ENCODE data around the gene WSCD1. TPM values are rescaled to one million over a fixed set of nuclear protein-coding genes. Genes with fewer than 3 reads are reported as not detected.

WSCD1 gene
- total RNA-seq, 1 experiment from 2014 or later: not detected

DNA sequence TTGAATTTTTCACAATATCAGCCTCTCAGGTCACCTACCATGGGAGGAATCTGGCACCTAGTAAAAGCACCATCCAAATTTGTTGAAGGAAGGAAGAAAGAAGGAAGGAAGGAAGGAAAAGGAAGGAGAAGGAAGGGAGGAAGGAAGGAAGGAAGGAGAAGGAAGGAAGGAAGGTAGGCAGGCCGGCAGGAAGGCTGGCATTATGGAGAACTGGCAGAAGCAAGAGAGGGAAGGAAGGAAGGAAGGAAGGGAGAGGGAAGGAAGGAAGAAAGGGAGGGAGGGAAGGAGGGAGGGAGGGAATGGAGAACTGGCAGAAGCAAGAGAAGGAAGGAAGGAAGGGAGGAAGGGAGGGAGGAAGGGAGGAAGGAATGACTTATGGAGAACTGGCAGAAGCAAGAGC is 24.3 kb downstream of the WSCD1 start:
- Mint-ChIP-seq H3K4me3 (ENCODE audit: unreplicated experiment) (no peak overlapping the region), H3K4me1 (ENCODE audit: low read depth, unreplicated experiment) (no peaks in the 10 kb centered on the region), H3K27me3 (ENCODE audit: insufficient read depth, unreplicated experiment) (peaks cover 12% of the 10 kb centered on the region), H3K36me3 (ENCODE audit: insufficient read depth, unreplicated experiment) (no peaks in the 10 kb centered on the region), H3K9me3 (ENCODE audit: unreplicated experiment) (no peaks in the 10 kb centered on the region), H3K27ac (ENCODE audit: unreplicated experiment) (no peak overlapping the region)
- H3K4me1 ChIP-seq: no peaks in the 10 kb centered on the region
- no peaks in the 10 kb centered on the region for H3K27me3 ChIP-seq (replicated peaks; ENCODE audit: control insufficient read depth, insufficient read depth, low read length)
- BruUV-seq (replicated peaks): no TSS peak
- TF ChIP-seq, protein P1, sequence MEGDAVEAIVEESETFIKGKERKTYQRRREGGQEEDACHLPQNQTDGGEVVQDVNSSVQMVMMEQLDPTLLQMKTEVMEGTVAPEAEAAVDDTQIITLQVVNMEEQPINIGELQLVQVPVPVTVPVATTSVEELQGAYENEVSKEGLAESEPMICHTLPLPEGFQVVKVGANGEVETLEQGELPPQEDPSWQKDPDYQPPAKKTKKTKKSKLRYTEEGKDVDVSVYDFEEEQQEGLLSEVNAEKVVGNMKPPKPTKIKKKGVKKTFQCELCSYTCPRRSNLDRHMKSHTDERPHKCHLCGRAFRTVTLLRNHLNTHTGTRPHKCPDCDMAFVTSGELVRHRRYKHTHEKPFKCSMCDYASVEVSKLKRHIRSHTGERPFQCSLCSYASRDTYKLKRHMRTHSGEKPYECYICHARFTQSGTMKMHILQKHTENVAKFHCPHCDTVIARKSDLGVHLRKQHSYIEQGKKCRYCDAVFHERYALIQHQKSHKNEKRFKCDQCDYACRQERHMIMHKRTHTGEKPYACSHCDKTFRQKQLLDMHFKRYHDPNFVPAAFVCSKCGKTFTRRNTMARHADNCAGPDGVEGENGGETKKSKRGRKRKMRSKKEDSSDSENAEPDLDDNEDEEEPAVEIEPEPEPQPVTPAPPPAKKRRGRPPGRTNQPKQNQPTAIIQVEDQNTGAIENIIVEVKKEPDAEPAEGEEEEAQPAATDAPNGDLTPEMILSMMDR (IDR thresholded peaks at IDR 0.05; ENCODE audit: insufficient read depth in 1 of 2, low read depth in 1 of 2, low read length in 1 of 2, severe bottlenecking in 1 of 2, unreplicated experiment in 1 of 2): no peak
- H3K36me3 ChIP-seq (ENCODE audit: control insufficient read depth, insufficient read depth, low read length): no peaks in the 10 kb centered on the region
- ChIA-PET CTCF (no interaction called here), POLR2A (no interaction called here)
- intact Hi-C loops (cut with micrococcal nuclease; ENCODE audit: unreplicated experiment): no loop called here
- DNase-seq: no peak
- no peaks in the 10 kb centered on the region for H3K9me3 ChIP-seq
- H3K4me3 ChIP-seq (ENCODE audit: low read depth, low read length): no peak overlapping the region

DNA sequence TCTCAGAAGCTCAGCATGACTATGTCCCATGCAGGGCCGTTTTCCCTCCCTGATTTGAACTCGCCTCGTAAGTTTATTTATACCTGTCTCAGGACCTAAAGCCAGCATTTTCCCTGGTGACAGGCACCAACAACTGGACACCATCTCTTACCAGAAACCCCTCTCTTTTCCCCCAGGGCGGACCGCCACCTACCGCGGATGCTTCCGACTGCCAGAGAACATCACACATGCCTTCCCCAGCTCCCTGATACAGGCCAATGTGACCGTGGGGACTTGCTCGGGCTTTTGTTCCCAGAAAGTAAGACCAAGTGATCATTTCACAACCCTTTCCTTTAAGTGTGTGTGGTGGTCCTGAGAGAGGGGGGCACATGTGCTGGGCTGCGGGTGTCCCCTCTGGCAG is 24.7 kb downstream of the WSCD1 start:
- TF ChIP-seq, protein P1 (IDR thresholded peaks at IDR 0.05; ENCODE audit: insufficient read depth in 1 of 2, low read depth in 1 of 2, low read length in 1 of 2, severe bottlenecking in 1 of 2, unreplicated experiment in 1 of 2): no peak
- H3K36me3 ChIP-seq (ENCODE audit: control insufficient read depth, insufficient read depth, low read length): no peaks in the 10 kb centered on the region
- H3K9me3 Mint-ChIP-seq (ENCODE audit: unreplicated experiment): no peaks in the 10 kb centered on the region
- H3K9me3 ChIP-seq: no peaks in the 10 kb centered on the region
- H3K27ac Mint-ChIP-seq (ENCODE audit: unreplicated experiment): no peak overlapping the region
- no peaks in the 10 kb centered on the region for H3K36me3 Mint-ChIP-seq (ENCODE audit: insufficient read depth, unreplicated experiment)
- intact Hi-C loops (cut with micrococcal nuclease; ENCODE audit: unreplicated experiment): no loop called here
- no peak overlapping the region for H3K4me3 Mint-ChIP-seq (ENCODE audit: unreplicated experiment)
- H3K4me1 Mint-ChIP-seq (ENCODE audit: low read depth, unreplicated experiment): no peaks in the 10 kb centered on the region
- H3K27me3 Mint-ChIP-seq (ENCODE audit: insufficient read depth, unreplicated experiment): peaks cover 16% of the 10 kb centered on the region
- BruUV-seq (replicated peaks): no TSS peak
- POLR2A ChIA-PET: no interaction called here
- CTCF ChIA-PET: no interaction called here
- DNase-seq: no peak
- no peak overlapping the region for H3K4me3 ChIP-seq (ENCODE audit: low read depth, low read length)
- no peaks in the 10 kb centered on the region for H3K4me1 ChIP-seq
- no peaks in the 10 kb centered on the region for H3K27me3 ChIP-seq (replicated peaks; ENCODE audit: control insufficient read depth, insufficient read depth, low read length)

DNA sequence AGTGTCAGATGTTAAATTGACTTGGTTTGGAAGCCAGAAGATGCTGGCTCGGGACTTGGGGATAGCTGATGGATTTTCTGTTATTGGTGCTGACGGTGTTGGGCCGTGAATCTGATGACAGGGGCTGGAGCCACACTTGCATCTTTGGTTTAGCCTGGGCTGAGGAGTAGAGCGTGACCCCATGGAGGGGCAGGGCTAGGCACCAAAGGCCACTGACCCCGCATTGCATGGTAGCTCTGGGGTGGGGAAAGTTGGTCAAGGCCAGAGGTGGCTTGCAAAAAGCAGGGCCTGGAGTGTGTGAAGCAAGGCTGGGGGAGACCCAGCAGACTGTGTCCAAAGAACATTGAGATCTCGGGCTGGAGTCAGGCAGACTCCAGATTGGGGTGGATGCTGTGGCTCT is 25.3 kb downstream of the WSCD1 start:
- Mint-ChIP-seq H3K36me3 (ENCODE audit: insufficient read depth, unreplicated experiment) (no peaks in the 10 kb centered on the region), H3K27me3 (ENCODE audit: insufficient read depth, unreplicated experiment) (peaks cover 17% of the 10 kb centered on the region), H3K27ac (ENCODE audit: unreplicated experiment) (no peak overlapping the region), H3K4me3 (ENCODE audit: unreplicated experiment) (no peak overlapping the region), H3K9me3 (ENCODE audit: unreplicated experiment) (no peaks in the 10 kb centered on the region), H3K4me1 (ENCODE audit: low read depth, unreplicated experiment) (no peaks in the 10 kb centered on the region)
- BruUV-seq (replicated peaks): no TSS peak
- TF ChIP-seq, protein P1 (IDR thresholded peaks at IDR 0.05; ENCODE audit: insufficient read depth in 1 of 2, low read depth in 1 of 2, low read length in 1 of 2, severe bottlenecking in 1 of 2, unreplicated experiment in 1 of 2): no peak
- no peak for DNase-seq
- ChIA-PET CTCF (no interaction called here), POLR2A (no interaction called here)
- H3K27me3 ChIP-seq (replicated peaks; ENCODE audit: control insufficient read depth, insufficient read depth, low read length): no peaks in the 10 kb centered on the region
- no peak overlapping the region for H3K4me3 ChIP-seq (ENCODE audit: low read depth, low read length)
- H3K4me1 ChIP-seq: no peaks in the 10 kb centered on the region
- intact Hi-C loops (cut with micrococcal nuclease; ENCODE audit: unreplicated experiment): no loop called here
- no peaks in the 10 kb centered on the region for H3K9me3 ChIP-seq
- H3K36me3 ChIP-seq (ENCODE audit: control insufficient read depth, insufficient read depth, low read length): no peaks in the 10 kb centered on the region
